Stimulated activated CD4-positive, alpha-beta T cell treated with anti-CD3 and anti-CD28 coated beads, Interleukin-1b, Interleukin-23, amount 100 ng/mL, for 48 hours (primary cell): ENCODE measurements around the gene GRM3.
"Not testable (repeated sequence)": the region's sequence is repeated elsewhere in the genome, so short reads cannot be mapped to it uniquely, and the experiment has no call there.

Experiments used
- DNase-seq: peaks from one replicate; pipeline ENCODE4 v3.0.0-alpha.2; 2020

The GRM3 gene

GRCh38 chr7:86643561-86644281, at the start of gene GRM3:
Gene GRM3 (plus strand): TSS chr7:86643909. CDS start chr7:86765146, 121,237 bp downstream.
- DNase-seq: no peak

DNA sequence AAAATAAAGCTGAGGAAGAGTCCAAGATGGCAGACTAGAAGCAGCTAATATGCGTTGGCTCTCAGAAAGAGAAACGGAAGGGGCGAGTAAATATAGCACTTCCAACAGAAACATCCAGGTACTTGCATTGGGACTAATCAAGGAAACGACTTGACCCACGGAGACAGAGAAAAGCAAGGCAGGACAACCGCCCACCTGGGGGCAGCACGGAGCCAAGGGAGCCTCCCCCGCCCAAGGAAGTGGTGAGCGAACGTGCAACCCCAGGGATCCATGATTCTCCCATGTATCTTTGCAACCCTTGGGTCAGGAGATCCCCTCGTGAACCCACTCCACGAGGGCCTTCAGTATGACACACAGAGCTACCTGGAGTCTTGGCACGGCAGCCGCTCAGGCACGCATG, 45.4 kb upstream of the GRM3 start:
- DNase-seq: no peak

GRCh38 chr7:86598721-86599120, 45.0 kb upstream of the GRM3 start:
- no peak for DNase-seq

GRCh38 chr7:86600506-86601290, 43.0 kb upstream of the GRM3 start:
- no peak for DNase-seq

DNA sequence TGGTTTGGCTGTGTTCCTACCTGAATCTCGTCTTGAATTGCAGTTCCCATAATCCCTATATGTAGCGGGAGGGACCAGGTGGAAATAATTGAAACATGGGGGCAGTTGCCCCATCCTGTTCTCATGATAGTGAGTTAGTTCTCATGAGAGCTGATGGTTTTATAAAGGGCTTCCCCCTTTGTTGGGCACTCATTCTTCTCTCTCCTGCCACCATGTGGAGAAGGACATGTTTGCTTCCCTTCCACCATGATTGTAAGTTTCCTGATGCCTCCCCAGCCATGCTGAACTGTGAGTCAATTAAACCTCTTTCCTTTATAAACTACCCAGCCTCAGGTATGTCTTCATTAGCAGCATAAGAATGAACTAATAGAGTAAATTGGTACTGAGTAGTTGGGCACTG, 28.0 kb upstream of the GRM3 start:
- not testable (repeated sequence) for DNase-seq

- DNase-seq: no peak
Observed at GRCh38 chr7:86644282-86645224, 844 bp downstream of the GRM3 start.

DNA sequence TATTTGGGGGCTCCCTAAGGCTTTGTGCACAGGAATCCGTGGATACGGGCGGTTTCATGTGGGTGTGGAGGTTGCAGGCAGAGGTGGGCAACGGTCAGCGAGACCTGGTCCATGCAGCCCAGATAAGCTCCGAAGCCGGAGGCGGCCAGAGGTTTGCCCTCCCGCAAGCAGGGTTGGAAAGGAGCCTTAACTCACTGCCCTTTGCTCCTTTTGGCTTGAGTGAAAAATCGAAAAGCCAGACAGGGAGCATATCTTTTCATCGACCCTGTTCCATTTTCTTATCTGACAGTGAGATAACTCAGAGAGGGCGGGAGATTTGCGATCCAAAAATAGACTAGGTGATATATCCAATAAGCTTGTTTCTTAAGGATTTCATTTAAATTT, 1.5 kb downstream of the GRM3 start:
- no peak for DNase-seq

GRCh38 chr7:86645676-86646276, 2.1 kb downstream of the GRM3 start:
- DNase-seq: no peak

DNA sequence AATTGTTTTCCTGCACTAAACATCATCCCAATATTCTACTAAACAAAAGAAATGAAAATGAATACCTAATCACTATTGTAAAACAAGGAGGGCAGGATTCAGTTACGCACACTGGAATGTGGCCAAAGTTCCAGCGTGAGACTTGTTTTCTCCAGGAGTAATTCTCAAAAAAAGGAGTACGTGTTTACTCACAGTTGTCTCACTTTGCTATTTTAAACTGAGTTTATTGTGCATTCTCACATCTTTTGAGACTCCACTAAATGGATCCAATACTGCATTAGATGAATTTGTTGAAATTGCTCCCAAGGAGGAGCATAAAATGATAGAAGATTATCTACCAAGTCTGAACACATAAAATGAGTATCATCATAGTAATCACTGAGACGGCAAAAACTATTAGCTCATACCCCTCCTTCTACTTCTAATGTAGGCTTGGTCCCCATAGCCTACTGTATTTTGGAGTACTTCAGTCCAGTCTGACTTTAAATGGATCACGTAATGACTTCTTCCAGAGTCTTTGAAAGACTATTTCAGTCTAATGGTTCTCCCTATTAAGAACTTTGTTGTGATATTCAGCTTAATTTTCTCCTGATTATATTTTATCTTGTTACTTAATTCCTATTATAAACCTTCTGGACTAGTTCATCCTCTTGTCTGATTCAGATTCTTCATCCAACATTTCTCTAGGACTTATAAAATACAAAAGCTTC, 3.8 kb downstream of the GRM3 start:
- DNase-seq: no peak

DNA sequence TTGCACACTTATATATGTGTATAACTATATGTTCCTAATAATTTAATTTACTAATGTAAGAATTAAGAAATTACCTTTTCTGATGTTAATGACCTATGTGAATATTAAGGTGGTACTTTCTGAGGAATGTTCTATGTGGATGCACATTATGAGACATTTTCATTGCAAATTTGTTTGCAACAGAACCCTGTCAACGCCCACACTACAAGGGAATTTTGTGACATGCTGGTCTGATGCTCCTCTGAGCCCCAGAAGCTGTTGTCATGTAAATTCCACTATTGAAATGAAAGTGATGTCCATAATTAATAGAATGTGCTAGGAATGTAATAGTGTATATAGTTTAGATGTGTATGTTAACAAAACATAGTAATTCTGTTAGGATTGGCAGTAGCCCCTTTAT, 4.5 kb downstream of the GRM3 start:
- no peak for DNase-seq

DNA sequence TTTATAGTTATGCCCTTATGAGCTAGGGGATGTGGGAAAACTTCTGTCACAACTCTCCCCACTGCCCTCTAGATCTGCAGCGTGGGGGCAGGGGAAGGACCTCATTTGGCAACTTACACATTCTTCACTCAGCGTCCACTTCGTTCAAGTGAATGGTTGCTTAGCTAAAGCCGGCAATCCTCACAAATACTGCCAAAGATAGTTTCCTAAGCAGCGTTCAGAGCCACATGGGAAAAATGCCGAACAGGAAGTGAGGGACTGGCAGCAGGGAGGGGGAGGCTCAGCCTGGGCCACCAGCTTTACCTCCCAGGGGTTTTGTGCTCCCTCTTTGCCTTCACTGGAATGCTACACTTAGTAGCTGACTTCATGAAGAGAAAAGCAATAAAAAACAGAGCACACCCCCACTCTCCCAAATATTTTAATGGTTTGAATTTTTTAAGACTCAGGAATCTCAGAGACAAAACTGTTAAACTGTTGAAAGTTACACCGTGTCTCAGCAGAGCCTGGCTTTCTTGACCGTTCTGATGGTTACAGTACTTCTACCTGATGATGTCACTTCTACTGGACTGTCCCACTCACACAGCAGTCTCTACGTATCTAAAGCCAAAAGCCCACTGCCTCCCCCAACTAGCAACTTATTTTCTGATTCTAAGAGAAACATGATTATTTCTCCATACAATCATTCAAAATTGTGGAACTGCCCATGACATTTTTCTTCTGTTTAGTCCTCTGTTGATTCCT, 10.4 kb downstream of the GRM3 start:
- DNase-seq: no peak

GRCh38 chr7:86657948-86658347, 14.2 kb downstream of the GRM3 start:
- DNase-seq: no peak

DNA sequence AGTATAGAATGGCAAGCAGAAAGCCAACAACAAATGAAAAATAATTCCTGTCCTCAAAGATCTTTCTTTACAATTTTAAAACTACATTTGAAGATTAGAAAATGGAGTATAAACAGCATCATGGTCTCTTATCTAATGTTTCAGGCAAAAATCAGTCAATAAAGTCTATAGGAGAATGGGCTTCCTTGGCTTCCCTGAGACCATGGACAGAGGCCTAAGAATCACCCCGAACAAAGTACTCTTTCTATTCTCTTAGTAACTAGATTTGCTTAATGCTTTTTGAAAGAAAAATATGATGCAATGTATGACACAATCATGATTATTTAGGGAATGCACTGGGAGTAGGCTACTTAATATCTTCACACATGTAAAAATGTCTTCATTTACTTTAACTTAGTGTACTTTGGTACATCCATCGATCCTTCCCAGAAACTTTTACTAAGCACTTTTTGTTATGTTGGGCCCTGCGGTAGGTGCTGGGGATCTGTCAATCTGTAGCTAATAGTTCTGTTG, 17.3 kb downstream of the GRM3 start:
- DNase-seq: no peak

DNA sequence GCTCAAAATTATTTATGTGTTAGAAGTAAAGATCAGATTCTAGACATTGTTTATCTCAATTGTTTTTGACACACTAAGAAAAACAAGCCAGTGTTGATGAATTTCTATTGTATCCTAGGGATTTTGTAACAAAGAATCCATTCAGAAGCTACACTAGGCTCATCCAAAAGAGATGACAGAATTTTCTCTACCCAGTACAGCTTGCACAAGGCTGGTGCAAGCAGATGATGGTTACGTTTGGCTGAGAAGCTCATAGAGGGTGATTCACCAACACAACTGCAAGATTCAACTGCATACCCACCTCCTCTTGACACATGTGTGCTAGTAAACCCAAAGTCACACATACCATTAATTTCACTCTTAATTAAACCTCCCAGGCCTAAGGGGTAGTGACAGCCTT, 20.8 kb downstream of the GRM3 start:
- no peak for DNase-seq

DNA sequence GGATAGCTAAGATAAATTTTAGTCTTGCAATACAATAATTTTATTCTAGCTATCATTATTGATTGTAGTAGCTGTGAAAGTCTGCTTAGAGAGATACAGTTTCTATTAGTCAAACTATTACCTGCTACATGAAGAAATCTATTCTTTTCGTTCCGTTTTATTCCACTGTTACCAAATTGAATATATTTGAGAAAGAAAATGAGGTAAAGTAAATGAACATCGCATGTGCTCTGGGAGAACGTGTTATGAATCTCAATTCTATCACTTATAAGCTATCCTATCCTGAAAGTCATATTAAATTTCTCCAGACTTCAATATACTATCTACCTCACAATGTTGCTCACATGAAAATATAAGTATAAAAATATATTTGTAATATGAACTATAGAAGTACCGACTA, 21.3 kb downstream of the GRM3 start:
- no peak for DNase-seq

DNA sequence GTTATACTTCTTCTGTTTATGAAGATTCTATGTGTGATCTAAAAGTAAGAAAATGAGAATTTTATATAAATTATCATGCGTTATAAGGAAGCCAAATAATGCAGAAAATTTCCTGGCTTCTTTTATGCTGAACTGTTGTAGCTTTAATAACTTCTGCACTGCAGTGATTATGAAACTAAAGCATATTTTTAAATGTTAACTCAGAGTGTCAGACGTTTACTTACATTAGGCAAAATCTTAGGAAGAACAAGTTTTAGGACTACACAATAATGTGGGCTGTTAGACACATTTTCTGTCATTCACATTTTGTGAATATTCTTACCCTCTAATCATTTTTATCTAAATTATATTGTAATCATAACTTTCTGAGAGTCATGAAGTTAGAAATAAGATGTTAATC, 22.0 kb downstream of the GRM3 start:
- DNase-seq: no peak

DNA sequence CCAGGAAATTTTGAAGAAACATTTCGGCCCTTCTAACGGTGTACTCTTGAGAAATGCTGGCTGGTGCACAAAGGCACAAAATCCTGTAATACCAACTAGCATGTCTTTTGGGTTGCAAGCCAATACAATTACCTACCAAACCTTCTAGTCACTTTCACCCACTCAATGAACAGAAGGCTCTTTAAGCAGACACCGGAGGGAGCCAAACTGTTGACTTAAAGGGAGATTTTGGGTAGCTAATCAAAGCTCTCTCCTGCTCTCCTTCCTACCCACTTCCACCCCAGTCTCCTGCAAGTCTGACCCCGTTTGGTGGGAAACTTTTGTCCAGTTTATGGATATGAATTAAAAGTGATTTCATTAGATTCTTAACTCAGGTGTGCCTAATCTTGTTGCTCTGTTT, 24.0 kb downstream of the GRM3 start:
- no peak for DNase-seq

DNA sequence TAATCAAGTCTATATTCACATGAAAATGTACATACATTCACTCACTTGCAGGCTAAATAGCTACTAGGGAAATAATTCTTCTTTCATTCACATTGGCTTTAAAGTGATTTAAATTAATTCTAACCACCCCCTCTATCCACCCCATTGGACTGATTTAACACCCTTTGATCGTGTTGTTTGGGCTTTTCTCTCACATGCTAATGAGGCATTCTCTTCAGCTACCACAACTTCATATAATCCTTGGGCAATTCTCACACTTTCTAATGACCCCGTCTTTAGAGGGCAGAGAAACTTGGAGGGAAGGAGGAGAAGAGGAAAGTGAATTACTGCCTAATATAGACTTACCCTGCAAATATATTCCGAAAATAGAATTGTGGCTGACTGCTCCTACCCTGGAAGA, 24.6 kb downstream of the GRM3 start:
- DNase-seq: no peak

DNA sequence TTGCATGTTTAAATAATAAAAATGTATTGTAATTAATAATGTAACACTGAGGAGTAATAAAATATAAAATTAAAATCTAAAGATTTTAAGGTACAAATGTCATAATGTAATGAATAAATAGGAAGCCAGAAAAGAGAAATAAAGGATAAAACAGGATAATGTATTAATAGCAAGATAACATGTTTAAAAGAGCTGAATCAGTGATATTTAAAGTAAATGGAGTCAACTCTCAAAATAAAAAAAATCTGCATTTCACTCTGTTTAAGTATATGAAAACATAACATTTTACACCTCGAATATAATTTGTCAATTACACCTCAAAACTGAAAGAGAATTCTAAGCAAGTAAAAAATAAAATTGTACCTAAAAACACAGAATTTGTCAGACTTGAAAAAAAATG, 44.1 kb downstream of the GRM3 start:
- no peak for DNase-seq

- no peak for DNase-seq
Observed at GRCh38 chr7:86689363-86689762, 45.7 kb downstream of the GRM3 start.

DNA sequence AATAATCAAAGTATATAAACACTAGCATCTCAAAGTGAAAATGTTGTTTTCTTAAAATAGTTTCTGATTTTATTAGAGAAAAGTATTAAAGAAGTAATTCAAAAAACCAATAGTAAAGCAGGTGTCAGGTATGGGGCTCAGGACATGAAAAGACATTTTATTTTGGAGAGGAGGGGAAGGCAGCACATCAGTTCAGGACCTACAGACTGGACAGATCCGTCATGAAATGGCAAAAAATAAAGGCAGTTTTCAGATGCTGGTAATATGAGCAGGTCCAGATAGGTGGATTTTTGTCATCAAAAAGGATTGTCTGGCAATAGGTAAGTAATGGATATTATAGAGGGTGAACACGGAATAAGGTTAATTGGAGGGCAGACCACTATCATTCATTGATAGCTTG, 49.0 kb downstream of the GRM3 start:
- no peak for DNase-seq
